GM19372 (cell line): ENCODE measurements around the gene DMD.
"Not testable (repeated sequence)": the region's sequence is repeated elsewhere in the genome, so short reads cannot be mapped to it uniquely, and the experiment has no call there.

Source experiments
- ATAC-seq: cut with Tn5 transposase; IDR thresholded peaks from one replicate; pipeline ENCODE4 v1.9.1; 2021; ENCODE audit warnings: mild to moderate bottlenecking, low read depth, moderate library complexity; ENCODE audit not compliant: unreplicated experiment

Gene DMD

GRCh38 chrX:32370456-32371205, 840.7 kb downstream of the DMD start:
- ATAC-seq, result no peak

DNA sequence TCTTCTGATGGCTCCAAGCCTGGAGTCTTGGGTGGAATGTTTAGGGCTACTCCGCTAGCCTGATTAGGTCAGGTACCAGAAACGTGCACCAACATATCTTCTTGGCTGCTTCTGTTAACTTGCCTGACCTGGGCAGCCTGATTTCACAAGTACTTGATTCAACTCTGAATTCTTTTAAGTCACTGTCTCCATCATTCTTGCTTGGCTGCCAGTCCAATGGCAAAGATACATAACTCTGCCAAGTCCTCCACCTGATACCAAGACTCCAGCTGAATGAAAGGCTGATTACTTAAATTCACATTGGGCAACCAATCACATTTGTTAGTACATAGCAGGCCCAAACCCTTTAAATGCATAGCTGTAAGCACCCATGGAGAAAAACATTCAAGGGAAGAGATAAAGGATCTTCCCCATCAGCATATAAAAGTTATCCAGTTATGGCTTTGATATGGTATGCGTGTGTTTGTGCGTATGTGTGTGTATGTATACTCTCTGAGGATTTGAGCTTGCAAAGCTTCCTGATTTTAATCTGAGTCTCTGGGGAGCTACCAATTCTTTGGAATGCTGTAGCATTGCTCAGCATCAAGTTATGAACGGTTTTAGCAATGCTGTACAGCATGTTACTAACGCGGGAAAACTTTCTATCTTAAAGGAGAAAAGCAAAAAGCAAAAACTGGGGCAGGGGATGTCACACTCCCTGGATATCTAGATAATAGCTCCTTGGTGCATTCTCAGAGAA, 917.2 kb downstream of the DMD start:
- no peak for ATAC-seq

- ATAC-seq, result no peak
These were observed 922.0 kb downstream of the DMD start for GRCh38 chrX:32289356-32289755.

DNA sequence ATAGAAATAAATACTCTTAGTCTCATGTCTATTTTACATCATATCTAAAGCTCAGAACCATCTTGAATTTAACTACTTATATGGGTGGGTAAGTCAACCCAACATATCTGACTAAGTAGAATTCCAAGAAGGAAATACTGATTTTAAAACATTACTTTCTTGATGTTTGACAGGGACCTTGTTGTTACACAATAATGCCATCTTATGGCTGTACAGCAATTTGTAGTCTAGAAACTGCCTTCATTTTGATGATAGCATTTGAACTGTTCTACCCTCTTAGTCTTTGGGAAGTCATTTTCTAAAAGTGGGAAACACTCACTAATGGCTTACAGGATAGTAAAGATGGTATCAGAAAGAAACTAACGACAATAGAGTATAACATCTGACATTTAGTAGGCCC, 929.5 kb downstream of the DMD start:
- no peak for ATAC-seq

DNA sequence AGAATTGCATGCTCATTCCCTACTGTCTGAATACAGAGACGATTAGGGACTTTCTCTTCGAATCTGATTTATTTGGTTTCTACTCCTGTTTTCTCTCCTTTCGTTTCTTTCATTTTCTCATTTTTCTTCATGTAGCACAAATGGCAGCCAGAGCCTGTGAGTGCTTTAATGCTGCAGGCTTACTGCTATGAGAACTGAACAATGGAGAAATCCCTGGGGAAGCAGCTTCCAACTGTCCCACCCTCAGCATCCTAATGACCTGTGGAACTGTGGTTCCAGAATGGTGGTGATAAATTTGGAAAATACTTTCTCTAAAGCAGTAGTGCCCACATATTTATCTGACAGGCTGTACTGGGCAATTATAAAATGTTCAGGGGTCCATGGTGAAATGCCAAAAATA, 930.4 kb downstream of the DMD start:
- ATAC-seq, result no peak

GRCh38 chrX:32280489-32280888, 930.9 kb downstream of the DMD start:
- ATAC-seq, result no peak

DNA sequence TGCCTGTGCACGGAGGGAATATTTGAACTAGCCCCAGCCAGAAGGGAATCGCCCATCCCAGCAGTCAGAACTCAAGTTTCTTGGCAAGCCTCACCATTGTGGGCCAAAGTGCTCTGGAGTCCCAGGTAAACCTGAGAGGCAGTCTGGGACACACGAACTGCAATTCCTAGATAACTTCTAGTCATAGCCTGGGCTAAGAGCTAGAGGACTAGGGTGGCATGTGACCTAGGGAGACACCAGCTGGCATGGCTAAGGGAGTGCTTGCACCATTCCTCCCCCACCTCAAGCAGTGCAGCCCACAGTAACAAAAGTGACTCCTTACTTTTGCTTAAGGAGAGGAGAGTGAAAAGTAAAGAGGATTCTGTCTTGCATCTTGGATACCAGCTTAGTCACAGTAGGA, 935.2 kb downstream of the DMD start:
- no peak for ATAC-seq

DNA sequence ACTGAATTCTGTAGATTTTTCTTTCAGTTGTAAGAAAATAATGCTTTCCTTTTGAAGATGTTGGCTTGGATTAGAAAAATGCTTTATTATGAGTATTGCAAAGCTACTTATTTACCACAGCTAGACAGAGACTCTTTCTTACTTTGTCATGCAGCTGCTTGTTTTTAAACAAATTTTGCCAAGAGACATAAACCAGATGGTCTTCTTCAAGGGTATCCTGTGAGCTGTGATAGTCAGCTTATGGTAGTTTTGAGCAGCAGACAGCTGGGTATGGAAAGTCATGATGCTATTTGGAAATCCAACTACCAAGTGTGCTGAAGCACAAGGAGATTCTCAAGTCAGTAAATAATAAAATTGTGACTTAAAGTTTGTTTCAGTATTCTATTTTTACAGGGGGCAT, 941.5 kb downstream of the DMD start:
- no peak for ATAC-seq

DNA sequence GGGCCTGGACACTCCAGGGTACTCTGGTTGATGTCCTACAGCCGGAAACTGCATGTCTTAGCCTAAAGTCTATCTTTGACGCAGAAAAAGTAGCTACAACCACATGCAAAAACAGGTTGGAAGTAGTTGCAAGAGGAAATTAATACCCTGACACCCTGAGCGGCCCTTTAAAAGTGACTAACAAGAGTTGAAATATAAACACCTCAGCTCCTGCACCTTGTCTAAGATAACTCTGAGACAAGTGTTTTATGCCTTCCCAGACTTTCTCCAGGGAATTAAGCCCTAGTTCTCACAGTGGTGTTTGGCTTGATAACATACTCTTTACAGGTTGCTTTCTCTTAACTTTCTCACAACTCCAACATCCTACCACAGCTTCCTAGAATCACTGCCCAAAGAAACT, 943.1 kb downstream of the DMD start:
- no peak for ATAC-seq

GRCh38 chrX:32267796-32268195, 943.6 kb downstream of the DMD start:
- ATAC-seq, result no peak

GRCh38 chrX:32246675-32247074, 964.7 kb downstream of the DMD start:
- not testable (repeated sequence) for ATAC-seq

- no peak for ATAC-seq
These were observed 1015.7 kb downstream of the DMD start for GRCh38 chrX:32195611-32196010.

GRCh38 chrX:32191316-32191715, 1020.0 kb downstream of the DMD start:
- no peak for ATAC-seq

GRCh38 chrX:32185160-32185559, 1026.2 kb downstream of the DMD start:
- no peak for ATAC-seq

DNA sequence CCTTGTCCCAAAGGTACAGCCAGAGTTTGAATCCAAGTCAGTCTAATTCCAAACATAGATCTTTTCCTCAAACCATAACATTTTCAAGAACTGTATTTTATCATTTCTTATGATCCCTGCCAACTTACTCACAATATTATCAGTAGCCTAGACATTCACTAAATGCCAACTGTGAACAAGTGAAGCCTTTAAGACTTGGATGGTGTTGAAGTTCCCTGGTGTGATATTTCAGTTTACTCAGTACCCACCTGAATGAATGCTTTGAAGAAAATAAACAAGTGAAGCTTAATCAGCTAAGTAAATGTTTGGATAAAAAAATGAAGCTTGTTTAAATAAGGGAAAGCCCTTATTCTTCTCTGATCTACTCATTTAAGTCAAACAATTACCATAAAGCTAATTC, 1028.3 kb downstream of the DMD start:
- ATAC-seq, result no peak

DNA sequence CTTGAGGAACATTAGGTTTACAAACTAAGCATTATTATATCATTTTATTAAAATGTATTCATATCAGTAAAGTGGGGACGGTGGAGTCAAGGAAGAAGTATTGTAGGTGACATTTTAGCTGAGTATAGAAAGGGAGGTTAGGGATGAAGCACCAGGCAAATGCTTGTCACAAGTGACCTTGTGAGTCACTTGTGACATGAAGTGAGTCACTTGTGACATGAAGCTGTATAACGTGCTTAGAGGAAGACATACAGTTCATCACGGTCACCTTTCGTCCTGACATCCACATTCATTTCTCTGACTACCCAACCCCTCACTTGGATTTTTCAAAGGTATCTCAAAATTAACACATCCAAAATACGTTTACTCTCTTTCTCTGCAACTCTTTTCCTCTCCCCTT, 1034.8 kb downstream of the DMD start:
- no peak for ATAC-seq

DNA sequence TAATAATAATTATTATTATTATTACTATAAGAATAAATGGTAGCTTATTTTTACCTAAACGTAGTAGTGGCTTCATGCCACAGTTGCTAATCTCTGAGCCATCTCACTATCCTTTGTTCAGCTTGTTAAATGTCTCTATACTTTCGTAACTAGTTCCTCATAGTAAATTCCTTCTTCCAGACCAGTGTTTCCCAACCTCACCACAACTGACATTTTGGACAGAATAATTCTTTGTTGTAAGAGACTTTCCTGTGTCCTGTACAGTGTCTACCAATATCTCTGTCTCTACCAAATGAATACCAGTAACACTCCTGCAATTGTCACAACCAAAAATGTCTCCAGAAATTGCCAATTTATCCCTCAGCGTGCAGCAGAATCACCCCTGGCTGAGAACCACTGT, 1040.9 kb downstream of the DMD start:
- ATAC-seq, result no peak

GRCh38 chrX:32155044-32155638, 1056.2 kb downstream of the DMD start:
- no peak for ATAC-seq

DNA sequence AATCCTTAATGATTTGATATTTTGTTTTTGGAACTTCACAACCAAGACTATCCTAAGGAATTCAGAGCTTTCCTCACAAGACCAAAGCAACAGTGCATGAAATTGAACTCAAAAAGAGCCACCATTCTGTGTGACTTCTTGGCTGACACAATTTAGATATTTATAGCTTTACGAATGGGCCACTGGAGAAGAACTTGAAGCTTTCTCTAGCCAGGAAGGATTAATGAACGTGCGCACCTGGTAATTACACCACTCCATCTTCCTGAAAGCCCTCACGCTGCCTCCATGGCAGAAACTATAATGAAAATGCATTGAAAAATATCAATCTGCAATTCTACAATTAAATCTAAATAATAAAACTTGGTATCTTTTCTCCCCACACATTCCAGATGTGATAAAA, 1057.8 kb downstream of the DMD start:
- no peak for ATAC-seq

GRCh38 chrX:32150141-32150540, 1061.2 kb downstream of the DMD start:
- ATAC-seq, result no peak

GRCh38 chrX:32141841-32142240, 1069.5 kb downstream of the DMD start:
- no peak for ATAC-seq

DNA sequence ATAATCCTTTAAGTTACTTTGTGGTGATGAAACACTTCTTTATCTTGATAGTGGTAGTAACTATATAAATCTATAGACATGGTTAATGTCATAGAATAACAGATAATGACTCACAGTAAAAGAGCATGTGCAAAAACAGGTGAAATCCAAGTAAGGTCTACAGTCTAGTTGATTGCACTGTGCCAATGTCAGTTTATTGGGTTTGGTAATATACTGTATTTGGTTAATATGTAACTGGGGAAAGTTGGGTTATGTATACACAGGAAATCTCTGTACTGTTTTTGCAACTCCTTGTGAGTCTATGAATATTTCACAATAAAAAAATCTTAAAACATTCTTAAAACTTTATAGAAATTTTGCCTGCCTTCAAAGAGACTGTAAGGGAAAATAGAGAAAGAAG, 1071.9 kb downstream of the DMD start:
- no peak for ATAC-seq
